Daoy (cell line): ENCODE results near the gene TOGARAM2. TPM values are rescaled to one million over a fixed set of nuclear protein-coding genes. Genes with fewer than 3 reads are reported as not detected.
"Not testable (repeated sequence)": the region's sequence is repeated elsewhere in the genome, so short reads cannot be mapped to it uniquely, and the experiment has no call there.

Experiments used
- DNase-seq: peaks from one replicate; pipeline ENCODE4 v3.0.0-alpha.2; 2015; ENCODE audit warnings: low read depth
- total RNA-seq: library from RNA; depleted of rRNA; stranded (reverse); fragments of >200 nt; shearing (Covaris generic); gene quantifications from 2 replicates; pipeline ENCODE4 v1.2.3, GENCODE V29; 2014

TOGARAM2 gene
- total RNA-seq, 1 experiment from 2014 or later = 0.29 TPM

DNA sequence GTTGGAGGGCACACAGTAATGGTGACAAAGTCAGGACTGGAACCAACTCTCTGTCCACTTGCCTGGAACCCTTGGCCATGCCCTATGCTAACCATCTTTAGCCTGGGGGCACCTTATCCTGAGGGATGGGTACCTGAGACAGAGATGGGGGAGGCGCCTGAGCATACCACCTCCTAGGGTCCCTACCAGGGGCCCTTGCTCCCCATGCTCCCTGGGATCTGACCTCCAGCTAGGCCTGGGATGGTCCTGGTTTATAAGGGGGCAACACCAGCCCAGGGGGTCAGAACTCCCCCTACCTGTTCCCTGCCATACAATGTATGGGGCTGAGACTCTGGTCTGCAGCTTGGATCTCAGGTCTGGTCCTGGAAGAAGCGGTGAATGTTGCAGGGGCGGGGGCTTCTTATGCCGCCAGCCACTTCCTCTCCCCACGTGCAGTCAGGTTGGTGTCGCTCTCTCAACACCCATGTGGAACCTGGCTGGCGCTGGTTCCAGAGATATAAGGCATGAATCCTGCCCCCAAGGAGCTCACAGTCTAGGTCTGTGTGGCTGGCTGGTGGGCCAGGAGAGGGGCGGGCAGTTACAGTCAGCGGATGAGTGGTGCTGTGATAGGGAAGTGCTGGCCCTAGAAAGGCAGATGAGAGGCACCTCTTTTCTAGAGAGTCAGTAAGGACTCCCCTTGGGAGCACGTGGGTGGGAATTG, 3.8 kb upstream of the TOGARAM2 start:
- no peak for DNase-seq

- DNase-seq = not testable (repeated sequence)
Measured at GRCh38 chr2:28978001-28978400, 3.1 kb upstream of the TOGARAM2 start.

GRCh38 chr2:28978606-28979005, 2.5 kb upstream of the TOGARAM2 start:
- DNase-seq = no peak

- no peak for DNase-seq
Measured at GRCh38 chr2:28979041-28979440, 2.1 kb upstream of the TOGARAM2 start.

DNA sequence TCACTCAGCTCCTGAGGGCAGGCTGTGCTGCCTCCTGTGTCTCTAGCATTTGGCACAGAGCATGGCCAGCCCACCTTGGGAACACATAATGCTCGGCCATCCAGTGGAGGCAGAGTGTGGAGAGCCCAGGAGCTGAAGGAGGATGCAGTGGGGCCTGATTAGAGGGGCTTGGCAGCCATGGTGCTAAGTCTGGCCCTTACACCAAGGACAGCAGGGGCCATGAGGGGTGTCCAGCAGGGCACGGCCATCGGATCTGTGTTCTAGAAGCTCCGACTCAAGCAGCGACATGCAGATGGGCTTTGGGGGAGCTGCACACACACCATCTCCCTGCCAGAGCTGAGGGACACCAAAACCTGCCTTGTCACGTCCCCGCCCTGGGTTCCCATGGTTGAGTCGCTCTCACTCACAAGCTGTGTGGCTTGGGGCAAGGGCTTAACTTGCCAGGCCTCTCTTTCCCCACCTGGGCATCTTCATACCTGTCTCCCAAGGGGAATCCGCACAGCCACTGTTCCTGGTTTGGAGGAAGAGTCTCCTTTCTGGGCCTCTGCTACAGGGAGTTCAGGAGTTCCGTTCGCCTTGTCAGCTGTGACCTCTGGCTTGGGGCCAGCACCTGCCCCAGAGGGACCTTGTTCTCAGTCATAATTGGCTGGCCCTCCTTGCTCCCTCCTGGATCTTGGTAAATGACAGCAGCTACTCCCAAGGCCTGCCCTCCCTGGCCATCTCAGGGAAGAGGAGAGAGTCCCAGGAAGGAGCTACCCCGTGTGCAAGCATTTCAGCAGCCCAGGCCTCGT, 1.3 kb upstream of the TOGARAM2 start:
- DNase-seq = no peak

DNA sequence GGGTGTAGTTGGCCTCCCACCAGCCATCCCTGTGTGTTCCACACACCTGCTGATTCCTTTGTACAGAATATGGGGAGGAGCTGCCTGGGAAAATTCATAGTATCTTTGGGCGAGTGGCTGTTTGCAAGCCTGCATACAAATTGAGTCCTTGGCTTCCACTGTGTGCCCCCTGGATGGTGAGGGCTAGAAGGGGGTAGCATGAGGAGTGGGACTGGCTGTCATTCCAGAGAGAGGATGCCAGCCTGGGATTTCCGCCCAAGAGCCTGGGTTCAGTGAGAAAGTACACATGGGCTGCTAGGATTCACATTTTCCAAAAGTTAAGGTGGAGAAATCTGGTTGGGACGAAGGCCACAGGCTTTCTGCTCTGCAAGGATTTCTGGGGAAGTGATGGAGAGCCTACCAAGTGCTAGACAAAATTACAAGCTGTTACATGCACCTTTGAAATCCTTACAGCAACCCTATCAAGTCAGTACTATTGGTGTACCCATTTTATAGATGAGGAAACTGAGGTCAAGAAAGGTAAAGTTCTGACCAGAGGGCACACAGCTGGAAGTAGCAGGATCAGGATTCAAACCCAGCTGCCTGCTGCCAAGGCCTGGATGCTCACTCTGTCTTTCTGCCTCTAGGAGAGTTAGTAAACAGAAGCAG, 606 bp upstream of the TOGARAM2 start:
- DNase-seq = no peak

GRCh38 chr2:28981620-28982376, 700 bp downstream of the TOGARAM2 start:
- DNase-seq = no peak

- no peak for DNase-seq
Measured at GRCh38 chr2:28982381-28982950, 1.4 kb downstream of the TOGARAM2 start.

- no peak for DNase-seq
Measured at GRCh38 chr2:28986429-28986828, 5.3 kb downstream of the TOGARAM2 start.

GRCh38 chr2:28989973-28990372, 8.9 kb downstream of the TOGARAM2 start:
- DNase-seq = no peak

DNA sequence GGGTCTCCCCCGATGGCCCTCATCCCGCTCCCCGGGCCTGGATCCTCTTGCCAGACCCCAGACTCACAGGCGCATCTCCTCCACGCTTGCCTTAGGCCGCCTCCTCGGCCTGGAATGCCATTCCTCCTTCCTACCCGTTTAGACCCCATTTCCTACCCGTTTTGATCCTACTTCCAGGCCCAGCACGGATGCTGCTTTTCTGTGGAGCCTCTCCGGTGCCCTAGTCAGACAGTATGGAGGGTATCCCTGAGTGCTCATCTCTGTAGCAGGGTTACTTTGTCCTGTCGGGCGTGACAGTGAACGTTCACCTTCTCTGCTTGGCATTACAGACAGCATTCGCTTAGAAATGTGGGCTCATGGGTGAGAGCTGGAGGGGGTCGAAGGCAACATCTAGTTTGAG, 9.3 kb downstream of the TOGARAM2 start:
- DNase-seq = no peak

DNA sequence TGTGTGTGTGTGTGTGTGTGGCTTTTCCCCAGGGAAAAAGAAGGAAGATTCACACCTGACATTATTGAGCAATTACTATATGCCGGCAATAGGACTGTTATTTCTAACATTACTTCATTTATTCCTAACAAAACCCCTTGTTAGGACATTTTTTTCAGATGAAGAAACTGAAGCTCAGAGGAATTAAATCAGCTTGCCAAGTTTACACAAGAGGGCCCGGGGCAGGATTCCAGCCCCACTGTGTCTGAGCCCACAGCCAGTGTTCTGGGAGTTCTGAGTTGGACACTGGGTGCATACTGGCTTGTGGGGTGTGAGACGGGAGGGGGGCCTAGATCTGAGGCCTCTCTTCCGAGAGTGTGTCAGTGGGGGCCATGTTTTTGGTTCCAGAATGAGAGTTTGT, 9.9 kb downstream of the TOGARAM2 start:
- DNase-seq = no peak

DNA sequence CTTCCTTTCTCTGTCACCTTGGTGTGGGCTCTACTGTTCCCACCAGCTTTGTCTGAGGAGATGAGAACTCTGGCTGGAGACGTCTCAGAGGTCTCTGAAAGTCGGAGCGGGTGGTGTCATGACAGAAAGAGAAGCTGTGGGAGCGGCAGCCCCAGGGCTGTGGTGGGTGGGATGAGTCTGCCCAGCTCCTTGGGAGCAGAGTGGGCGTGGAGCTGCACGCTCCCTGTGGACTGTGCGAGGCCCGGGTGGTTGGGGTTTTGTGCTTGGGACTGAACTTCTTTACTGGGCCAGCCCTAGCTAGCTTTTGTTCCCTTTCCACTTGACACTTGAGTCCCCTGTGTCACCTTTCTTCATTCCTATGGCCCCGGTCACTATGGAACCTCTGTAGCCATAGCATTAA, 10.4 kb downstream of the TOGARAM2 start:
- no peak for DNase-seq

DNA sequence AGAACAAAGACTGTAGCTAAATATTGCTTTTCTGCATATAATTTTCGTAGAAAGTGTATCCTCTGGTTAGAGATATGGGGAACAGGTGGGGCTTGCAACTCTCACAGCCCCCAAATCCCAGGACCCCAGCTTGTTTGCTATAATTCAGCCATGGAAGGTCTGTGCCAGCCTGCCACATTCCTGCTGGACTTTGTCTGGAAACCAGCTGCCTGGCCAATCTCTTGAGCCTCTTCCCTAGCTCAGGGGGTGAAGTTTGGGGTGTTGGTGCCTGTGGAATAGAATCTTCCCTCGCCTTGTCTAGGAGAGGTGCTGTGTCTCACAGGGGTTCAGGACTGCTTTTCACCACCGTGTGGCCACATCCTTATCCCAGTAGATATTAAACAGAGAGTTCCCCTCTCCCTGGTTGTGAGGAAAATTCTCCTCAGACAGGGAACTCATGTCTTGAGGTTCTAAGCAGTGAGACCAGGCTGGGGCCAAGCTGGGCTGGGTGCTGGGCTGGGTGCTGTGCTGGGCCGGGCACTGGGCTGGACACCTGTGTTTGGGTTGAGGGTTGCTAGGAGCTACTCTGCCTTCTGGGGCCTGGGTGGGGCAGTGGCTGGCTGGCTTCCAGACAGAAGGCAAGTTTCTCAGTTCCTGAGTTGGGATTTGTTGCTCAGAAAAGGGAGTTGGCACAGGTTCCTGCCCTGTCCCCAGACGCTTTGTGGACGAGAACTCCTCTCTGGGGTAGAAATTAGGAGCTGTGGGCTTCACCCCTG, 12.3 kb downstream of the TOGARAM2 start:
- DNase-seq = no peak

DNA sequence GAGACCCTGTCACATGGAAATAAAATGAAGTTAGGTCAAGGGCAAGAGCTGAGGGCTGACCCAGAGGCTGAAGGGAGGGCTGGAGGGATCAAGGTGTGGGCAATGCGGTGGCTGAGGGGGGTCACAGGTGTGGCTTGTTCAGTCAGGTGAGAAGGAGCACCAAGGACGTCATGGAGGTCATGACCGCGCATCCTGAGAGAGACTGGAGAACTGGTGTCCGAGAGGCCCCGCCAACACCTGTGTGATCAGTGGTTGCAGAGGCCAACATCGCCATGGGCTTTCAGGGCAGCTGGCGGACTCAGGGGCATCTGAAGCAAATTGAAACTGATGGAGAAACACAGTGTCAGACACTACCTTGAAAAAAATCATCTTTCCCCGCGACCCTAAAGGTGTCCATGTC, 13.0 kb downstream of the TOGARAM2 start:
- no peak for DNase-seq

- DNase-seq = no peak
Measured at GRCh38 chr2:28994679-28995078, 13.6 kb downstream of the TOGARAM2 start.

DNA sequence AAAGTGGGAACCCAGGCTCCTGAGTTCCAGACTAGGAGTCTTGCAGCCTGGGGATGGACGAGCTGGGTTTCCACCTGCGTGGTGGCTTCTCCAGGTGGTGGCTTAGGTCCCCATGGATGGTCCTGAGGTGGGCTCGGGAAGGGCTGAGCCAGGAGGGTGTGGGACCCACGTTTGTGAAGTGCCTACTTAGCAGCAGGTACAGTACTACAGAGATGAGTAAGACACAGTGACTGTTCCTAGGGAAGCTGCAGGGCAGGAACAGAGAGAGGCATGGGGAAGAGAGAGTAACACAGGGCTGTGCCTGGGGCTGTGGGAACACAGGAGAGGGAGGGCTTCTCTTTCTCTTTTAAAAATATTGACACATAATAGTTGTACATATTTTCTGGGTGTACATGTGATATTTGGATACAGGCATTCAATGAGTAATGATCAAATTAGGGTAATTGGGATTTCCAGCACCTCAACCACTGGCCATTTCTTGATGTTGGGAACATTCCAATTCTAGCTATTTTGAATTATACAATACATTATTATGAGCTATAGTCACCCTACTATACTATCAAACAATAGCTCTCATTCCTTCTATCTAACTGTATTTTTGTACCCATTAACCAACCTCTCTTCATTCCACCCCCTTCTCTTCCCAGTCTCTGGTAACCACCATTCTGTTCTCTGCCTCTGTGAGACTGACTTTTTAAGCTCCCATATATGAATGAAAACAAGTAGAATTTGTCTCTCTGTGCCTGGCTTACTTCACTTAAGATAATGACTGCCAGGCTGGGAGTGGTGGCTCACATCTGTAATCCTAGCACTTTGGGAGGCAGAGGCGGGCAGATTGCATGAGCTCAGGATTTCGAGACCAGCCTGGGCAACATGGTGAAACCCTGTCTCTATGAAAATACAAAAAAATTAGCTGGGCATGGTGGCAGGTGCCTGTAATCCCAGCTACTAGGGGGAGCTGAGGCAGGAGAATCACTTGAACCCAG, 15.0 kb downstream of the TOGARAM2 start:
- DNase-seq = no peak

GRCh38 chr2:28997237-28997846, 16.2 kb downstream of the TOGARAM2 start:
- DNase-seq = peak; percentile 17
